Measurements from ENCODE around the gene CLEC16A. TPM values are rescaled to one million over a fixed set of nuclear protein-coding genes. Genes with fewer than 3 reads are reported as not detected.

The CLEC16A gene
- total RNA-seq, 4 donors from 2014 or later: 7.6 to 65.6 (median 28.0) TPM

DNA sequence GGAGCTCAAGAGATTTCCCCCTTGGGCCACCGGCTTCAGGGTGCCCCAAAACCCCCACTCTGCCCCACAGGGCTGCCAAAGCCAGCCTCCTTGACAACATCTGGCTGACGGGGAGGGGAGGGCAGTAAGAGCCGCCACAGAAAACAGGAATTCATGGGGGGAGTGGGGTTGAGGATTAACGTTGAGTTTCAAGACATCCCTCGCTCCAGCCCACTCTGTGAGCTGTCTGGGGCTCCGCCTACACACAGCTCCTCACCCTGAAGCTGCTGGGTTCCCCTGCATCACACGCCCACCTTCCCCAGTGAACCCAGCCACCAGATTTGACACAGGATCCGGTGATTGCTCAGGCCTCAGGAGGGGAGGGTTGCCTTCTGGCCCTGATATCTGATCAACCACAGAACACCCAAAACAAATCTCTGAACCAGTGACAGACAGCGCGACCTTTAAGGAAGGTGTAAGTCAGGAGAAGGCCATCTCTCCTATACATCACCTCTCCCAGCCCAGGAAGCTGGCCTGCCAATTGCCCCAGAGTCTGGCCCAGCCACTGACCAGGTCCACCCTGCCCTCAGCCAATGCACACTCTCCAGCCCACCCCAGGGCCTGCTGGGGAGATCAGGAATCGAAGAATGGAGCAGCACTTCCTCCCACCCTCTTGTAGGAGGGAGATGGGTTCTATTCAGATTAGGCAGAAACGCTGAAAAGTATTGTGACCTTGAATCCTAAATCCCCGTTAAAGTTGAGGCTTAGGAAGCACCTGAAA, 132.1 kb downstream of the CLEC16A start:
- intact Hi-C loops (cut with DNase I; ENCODE audit: low total_unique reads): no loop called here

DNA sequence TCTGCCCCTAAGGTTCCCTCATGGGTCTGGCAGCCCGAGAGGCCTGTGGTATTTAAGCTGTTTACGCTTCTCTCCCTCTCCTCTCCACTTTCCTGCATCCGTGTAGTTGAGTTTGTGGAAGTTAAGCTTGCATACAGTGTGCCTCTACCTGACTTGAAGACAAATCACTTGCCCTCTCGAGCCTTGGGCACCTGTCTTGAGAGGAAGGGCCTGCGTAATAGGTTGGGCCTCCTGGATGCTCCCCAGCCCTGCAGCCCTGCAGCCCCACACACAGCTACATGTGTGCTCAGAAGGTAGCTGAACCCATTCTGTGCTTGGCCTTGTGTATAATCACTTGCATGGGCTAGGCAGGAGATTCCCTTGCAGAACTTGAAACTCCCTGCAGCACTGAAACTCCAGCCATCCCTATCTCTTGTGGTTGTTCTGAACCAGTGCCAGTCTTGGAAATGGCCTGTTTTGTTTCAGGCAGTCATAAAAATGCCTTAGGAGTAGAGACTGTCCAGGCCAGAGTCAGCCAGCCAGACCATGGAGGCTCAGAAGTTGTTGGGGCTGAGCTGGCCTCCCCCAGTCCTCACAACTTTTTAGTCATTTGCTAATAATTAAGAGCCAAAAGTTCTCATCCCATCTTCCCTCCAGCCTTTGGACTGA, 134.6 kb downstream of the CLEC16A start:
- TF ChIP-seq POLR2A (IDR thresholded peaks at IDR 0.05) (no peak), CTCF (IDR thresholded peaks at IDR 0.05) (no peak)
- intact Hi-C loops (cut with DNase I; ENCODE audit: low total_unique reads): no loop called here

More for the DNA sequence above, 132.1 kb downstream of the CLEC16A start:
- Histone ChIP-seq H3K27ac (peak overlapping the region; percentile 76 to 81), H3K4me1 (peaks cover 26 to 34% of the 10 kb centered on the region in 2 donors), H3K4me3 (no peak overlapping the region), H3K36me3 (no peaks in the 10 kb centered on the region), H3K27me3 (no peaks in the 10 kb centered on the region), H3K9me3 (no peaks in the 10 kb centered on the region)
- TF ChIP-seq CTCF (IDR thresholded peaks at IDR 0.05) (no peak), POLR2A (IDR thresholded peaks at IDR 0.05) (no peak)
- DNase-seq: no peak

DNA sequence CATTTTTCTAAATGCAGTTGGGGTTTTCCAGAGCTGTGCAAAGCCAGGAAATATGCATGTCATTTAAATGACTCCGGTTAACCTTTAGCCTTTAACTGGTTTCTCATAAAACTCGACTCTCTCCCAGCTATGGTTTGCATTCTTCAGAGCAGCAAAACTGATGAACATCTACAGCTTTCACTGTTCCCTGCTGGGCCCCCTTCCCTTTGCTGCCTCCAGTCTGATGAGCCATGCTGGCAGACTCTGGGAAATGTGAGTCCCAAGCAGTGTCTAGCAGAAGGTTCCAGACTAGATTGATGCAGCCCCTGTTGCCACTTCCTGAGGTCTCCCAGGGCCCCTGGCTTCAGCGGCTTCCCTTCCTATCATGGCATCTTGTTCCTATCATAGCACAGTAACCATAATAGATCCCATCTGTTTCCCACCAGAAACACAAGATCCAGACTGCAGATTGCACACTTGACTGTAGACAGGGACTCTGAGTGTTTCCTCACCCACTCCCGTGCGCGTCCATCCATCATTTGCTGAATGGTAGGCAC, 135.4 kb downstream of the CLEC16A start:
- peak overlapping the region; percentile 46 to 57 for H3K27ac ChIP-seq
- TF ChIP-seq CTCF (IDR thresholded peaks at IDR 0.05) (no peak), POLR2A (IDR thresholded peaks at IDR 0.05) (no peak)
- H3K27me3 ChIP-seq: no peaks in the 10 kb centered on the region
- peaks cover 26 to 34% of the 10 kb centered on the region in 2 donors for H3K4me1 ChIP-seq
- no peaks in the 10 kb centered on the region for H3K36me3 ChIP-seq
- intact Hi-C loops (cut with DNase I; ENCODE audit: low total_unique reads): no loop called here
- no peaks in the 10 kb centered on the region for H3K9me3 ChIP-seq
- peak in 1 of 2 donors; percentile 41 for DNase-seq
- no peak overlapping the region for H3K4me3 ChIP-seq

More for the DNA sequence above, 134.6 kb downstream of the CLEC16A start:
- Histone ChIP-seq H3K9me3 (no peaks in the 10 kb centered on the region), H3K4me1 (peaks cover 26 to 34% of the 10 kb centered on the region in 2 donors), H3K4me3 (no peak overlapping the region), H3K27ac (peak overlapping the region; percentile 76 to 81), H3K27me3 (no peaks in the 10 kb centered on the region), H3K36me3 (no peaks in the 10 kb centered on the region)
- DNase-seq: peak; percentile 86 to 96

- intact Hi-C loops (cut with DNase I; ENCODE audit: low total_unique reads): no loop called here
- H3K36me3 ChIP-seq: no peaks in the 10 kb centered on the region
- peaks cover 33 to 41% of the 10 kb centered on the region in 2 donors for H3K4me1 ChIP-seq
- TF ChIP-seq CTCF (IDR thresholded peaks at IDR 0.05) (no peak), POLR2A (IDR thresholded peaks at IDR 0.05) (no peak)
- no peaks in the 10 kb centered on the region for H3K9me3 ChIP-seq
- DNase-seq: no peak
- H3K27me3 ChIP-seq: no peaks in the 10 kb centered on the region
- H3K27ac ChIP-seq: peak overlapping the region; percentile 46 to 57
- H3K4me3 ChIP-seq: no peak overlapping the region
Observed at GRCh38 chr16:11080327-11080967, 136.1 kb downstream of the CLEC16A start.
